GM12872 (cell line): ENCODE measurements around the gene WDR27.

Source experiments
- TF ChIP-seq, protein P1 (sequence below): IDR thresholded peaks from 3 replicates; pipeline ENCODE4 v1.5.1; 2011; ENCODE audit warnings: low read depth, mild to moderate bottlenecking, low read length, moderate library complexity; ENCODE audit not compliant: insufficient read depth

The WDR27 gene

DNA sequence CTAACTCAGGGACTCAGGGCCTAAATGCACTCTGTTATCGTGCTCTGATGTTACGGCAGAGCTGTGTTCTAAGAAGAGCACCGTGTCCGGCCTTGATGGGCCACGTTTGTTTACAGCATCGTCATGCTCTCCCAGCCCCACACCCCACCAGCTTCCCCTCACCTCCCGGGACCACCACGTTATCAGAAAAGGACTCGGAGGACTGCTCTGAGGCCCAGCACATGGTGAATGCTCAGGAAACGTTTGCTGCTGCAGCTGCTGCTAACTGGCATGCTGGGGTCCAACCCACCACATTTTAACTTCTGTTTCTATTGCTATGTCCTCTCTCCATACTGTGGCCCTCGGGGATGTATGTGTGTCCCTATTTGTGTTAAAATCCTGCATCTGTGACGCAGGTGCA lies 50.3 kb downstream of the WDR27 start:
- TF ChIP-seq, protein P1, sequence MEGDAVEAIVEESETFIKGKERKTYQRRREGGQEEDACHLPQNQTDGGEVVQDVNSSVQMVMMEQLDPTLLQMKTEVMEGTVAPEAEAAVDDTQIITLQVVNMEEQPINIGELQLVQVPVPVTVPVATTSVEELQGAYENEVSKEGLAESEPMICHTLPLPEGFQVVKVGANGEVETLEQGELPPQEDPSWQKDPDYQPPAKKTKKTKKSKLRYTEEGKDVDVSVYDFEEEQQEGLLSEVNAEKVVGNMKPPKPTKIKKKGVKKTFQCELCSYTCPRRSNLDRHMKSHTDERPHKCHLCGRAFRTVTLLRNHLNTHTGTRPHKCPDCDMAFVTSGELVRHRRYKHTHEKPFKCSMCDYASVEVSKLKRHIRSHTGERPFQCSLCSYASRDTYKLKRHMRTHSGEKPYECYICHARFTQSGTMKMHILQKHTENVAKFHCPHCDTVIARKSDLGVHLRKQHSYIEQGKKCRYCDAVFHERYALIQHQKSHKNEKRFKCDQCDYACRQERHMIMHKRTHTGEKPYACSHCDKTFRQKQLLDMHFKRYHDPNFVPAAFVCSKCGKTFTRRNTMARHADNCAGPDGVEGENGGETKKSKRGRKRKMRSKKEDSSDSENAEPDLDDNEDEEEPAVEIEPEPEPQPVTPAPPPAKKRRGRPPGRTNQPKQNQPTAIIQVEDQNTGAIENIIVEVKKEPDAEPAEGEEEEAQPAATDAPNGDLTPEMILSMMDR, result no peak

DNA sequence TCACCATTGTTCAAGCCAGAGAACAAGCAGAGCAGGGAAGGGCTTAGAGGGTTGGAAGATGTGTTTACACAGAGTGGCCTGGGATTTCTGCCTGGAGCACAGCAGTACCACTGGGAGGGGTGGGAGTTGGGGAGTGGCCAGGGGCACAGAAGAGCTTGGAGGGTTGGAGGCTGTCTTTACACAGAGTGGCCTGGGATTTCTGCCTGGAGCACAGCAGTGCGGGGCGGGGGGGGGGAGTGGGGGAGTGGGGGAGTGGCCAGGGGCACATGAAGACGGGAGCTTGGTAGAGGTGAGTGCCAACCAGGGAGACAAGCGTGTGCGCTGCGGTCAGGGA lies 50.9 kb downstream of the WDR27 start:
- TF ChIP-seq, protein P1, result no peak

DNA sequence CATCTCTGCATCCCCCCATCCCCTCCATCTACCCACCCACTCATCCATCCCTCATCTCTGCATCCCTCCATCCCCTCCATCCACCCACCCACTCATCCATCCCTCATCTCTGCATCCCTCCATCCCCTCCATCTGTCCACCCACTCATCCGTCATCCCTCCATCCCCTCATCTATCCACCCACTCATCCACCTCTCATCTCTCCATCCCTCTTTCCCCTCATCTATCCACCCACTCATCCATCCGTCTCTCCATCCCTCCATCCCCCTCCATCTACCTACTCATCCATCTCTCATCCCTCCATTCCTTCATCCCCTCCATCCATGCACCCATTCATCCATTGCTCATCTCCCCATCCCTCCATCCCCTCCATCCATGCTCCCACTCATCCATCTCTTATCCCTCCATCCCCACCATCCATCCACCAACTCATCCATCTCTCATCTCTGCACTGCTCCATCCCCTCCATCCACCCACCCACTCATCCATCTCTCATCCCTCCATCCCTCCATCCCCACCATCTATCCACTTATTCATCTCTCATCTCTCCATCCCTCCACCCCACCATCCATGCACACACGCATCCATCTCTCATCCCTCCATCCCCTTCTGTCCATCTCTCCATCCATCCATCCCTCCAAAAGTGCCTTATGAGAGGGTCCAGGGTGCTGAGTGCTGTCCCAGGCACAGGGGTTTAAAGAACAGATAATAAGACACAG lies 51.4 kb downstream of the WDR27 start:
- TF ChIP-seq, protein P1, result no peak

DNA sequence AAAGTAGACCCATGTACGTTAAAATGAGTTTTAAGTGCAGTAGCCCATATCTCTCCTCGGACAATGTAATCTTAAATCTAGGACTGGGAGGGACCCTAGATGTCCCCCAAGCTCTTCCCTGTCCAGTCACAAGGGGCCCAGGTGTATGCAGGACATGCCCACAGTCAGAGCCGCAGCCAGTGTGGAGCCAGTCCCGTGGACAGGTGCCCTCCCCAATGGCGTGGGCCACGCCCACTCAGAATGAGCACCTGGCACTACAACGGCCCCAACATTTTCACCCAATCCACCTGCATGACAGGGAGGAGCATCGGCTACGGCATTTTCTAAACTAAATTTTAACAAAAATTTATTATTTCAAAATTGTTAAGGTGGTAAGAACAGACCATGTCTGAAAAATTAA lies 53.2 kb downstream of the WDR27 start:
- TF ChIP-seq, protein P1, result no peak

GRCh38 chr6:169648092-169648491 lies 53.7 kb downstream of the WDR27 start:
- TF ChIP-seq, protein P1, result no peak

- TF ChIP-seq, protein P1, result no peak
Observed at GRCh38 chr6:169647637-169648036, 54.2 kb downstream of the WDR27 start.

- TF ChIP-seq, protein P1, result no peak
Observed at GRCh38 chr6:169646906-169647567, 54.8 kb downstream of the WDR27 start.
